Panc1 (cell line): ENCODE measurements around the gene AFF3. TPM values are rescaled to one million over a fixed set of nuclear protein-coding genes. Genes with fewer than 3 reads are reported as not detected.

Experiments used
- ATAC-seq: fragments of 200-7000 bp; cut with Tn5 transposase; 2 replicates; pipeline ENCODE4 v1.9.1; 2020; ENCODE audit warnings: mild to moderate bottlenecking, moderate library complexity
- BruUV-seq: library from RNA; stranded (reverse); fragments of 400-500 nt; replicated peaks from 2 replicates; lab custom pipeline; 2021; lab: Mats Ljungman, UMichigan
- CTCF ChIA-PET: fragments of 300-600 bp; sonication (Branson Sonifier 250); formaldehyde crosslinking; loops from one replicate; lab custom pipeline; 2022; ENCODE audit warnings: antibody characterized with exemption; lab: Charles Lee
- POLR2A ChIA-PET: fragments of 300-600 bp; sonication (Branson Sonifier 250); formaldehyde crosslinking; loops from one replicate; lab custom pipeline; 2022; ENCODE audit warnings: antibody characterized with exemption; lab: Charles Lee
- DNase-seq: peaks from one replicate; pipeline ENCODE4 v3.0.0-alpha.2; 2010; ENCODE audit warnings: low read depth, low spot score
- H3K27ac ChIP-seq: 2 replicates; pipeline ENCODE4 v1.5.1; 2011; ENCODE audit warnings: mild to moderate bottlenecking, low read length, inconsistent platforms
- H3K27me3 ChIP-seq: fragments of 200-500 bp; sonication (Bioruptor generic); 2 replicates; pipeline ENCODE4 v1.6.0; 2014; ENCODE audit warnings: low read length, inconsistent platforms; ENCODE audit not compliant: control insufficient read depth, insufficient read depth
- H3K36me3 ChIP-seq: fragments of 200-500 bp; sonication (Bioruptor generic); 2 replicates; pipeline ENCODE4 v1.5.1; 2014; ENCODE audit warnings: inconsistent platforms, mild to moderate bottlenecking, low read length, moderate library complexity; ENCODE audit not compliant: control insufficient read depth, insufficient read depth
- H3K4me1 ChIP-seq: 2 replicates; pipeline ENCODE4 v1.5.1; 2011; ENCODE audit warnings: inconsistent platforms, mild to moderate bottlenecking, low read length, moderate library complexity; ENCODE audit not compliant: control insufficient read depth, insufficient read depth
- H3K4me3 ChIP-seq, 2 experiments: 2 replicates each; pipeline ENCODE4 v1.5.1; 2011 to 2012; ENCODE audit warnings: low read depth in 2 of 2, low read length in 2 of 2, mild to moderate bottlenecking in 2 of 2, inconsistent platforms in 1 of 2, moderate library complexity in 1 of 2
- H3K9me3 ChIP-seq: fragments of 200-500 bp; sonication (Bioruptor generic); 2 replicates; pipeline ENCODE4 v1.5.1; 2014; ENCODE audit warnings: low read depth, mild to moderate bottlenecking, inconsistent platforms, low read length, moderate library complexity; ENCODE audit not compliant: control insufficient read depth, insufficient read depth
- CTCF ChIP-seq: fragments of 450-650 bp; IDR thresholded peaks from 2 replicates; pipeline ENCODE4 v1.5.1; 2017; ENCODE audit warnings: mild to moderate bottlenecking
- POLR2AphosphoS5 ChIP-seq: IDR thresholded peaks from 2 replicates; pipeline ENCODE4 v1.6.1; 2012; ENCODE audit warnings: mild to moderate bottlenecking, low read depth, low read length, moderate library complexity
- REST ChIP-seq, 2 experiments: IDR thresholded peaks; 2 replicates each; pipeline ENCODE4 v1.6.1; 2011 to 2012; ENCODE audit warnings: low read depth in 2 of 2, control low read depth in 1 of 2, low read length in 1 of 2, mild to moderate bottlenecking in 1 of 2, moderate library complexity in 1 of 2; ENCODE audit not compliant: insufficient read depth in 1 of 2
- SIN3A ChIP-seq: IDR thresholded peaks from 2 replicates; pipeline ENCODE4 v1.6.1; 2012; ENCODE audit warnings: low read depth, mild to moderate bottlenecking, low read length, moderate library complexity, borderline replicate concordance; ENCODE audit not compliant: insufficient read depth
- TCF7L2 ChIP-seq: IDR thresholded peaks from 2 replicates; pipeline ENCODE4 v1.6.1; 2011; ENCODE audit warnings: mild to moderate bottlenecking, low read depth, low read length, inconsistent platforms
- in situ Hi-C: cut with HindIII; loops from 2 replicates; pipeline ENCODE4 v1.10.0; 2016; ENCODE audit warnings: low sequenced_read_pairs, low pct_unique_long_range_greater_than_20kb
- intact Hi-C: fragments of 100-400 bp; cut with micrococcal nuclease; formaldehyde crosslinking; loops from one replicate; pipeline ENCODE4 v1.10.0; 2022; ENCODE audit not compliant: unreplicated experiment
- total RNA-seq: library from RNA; stranded (reverse); gene quantifications from one replicate; pipeline ENCODE4 v1.2.1, GENCODE V29; 2021; ENCODE audit not compliant: unreplicated experiment

AFF3 gene
- total RNA-seq, 1 experiment from 2014 or later: 2.2 TPM

GRCh38 chr2:99921903-99922302 lies 220.5 kb downstream of the AFF3 start:
- POLR2A ChIA-PET: no interaction called here
- BruUV-seq: no TSS peak
- Histone ChIP-seq H3K36me3 (no peaks in the 10 kb centered on the region), H3K4me3 (no peak overlapping the region), H3K27ac (no peak overlapping the region), H3K27me3 (peaks cover 4% of the 10 kb centered on the region; the same call in 1 of the 2 replicates), H3K9me3 (no peaks in the 10 kb centered on the region), H3K4me1 (no peaks in the 10 kb centered on the region)
- in situ Hi-C loops: no loop called here
- CTCF ChIA-PET: no interaction called here
- TF ChIP-seq POLR2AphosphoS5 (no peak), CTCF (no peak), SIN3A (no peak), TCF7L2 (no peak), REST (IDR thresholded peaks at IDR 0.05; ENCODE audit: insufficient read depth in 1 of 2, low read depth in 2 of 2, low read length in 1 of 2) (no peak)
- intact Hi-C loops: no loop called here
- ATAC-seq (no peak), DNase-seq (no peak)

GRCh38 chr2:99918389-99918788 lies 224.0 kb downstream of the AFF3 start:
- Histone ChIP-seq H3K27me3 (peaks cover 6% of the 10 kb centered on the region), H3K9me3 (no peaks in the 10 kb centered on the region), H3K36me3 (no peaks in the 10 kb centered on the region), H3K4me3 (no peak overlapping the region), H3K4me1 (no peaks in the 10 kb centered on the region), H3K27ac (no peak overlapping the region)
- BruUV-seq: no TSS peak
- ChIA-PET CTCF (no interaction called here), POLR2A (no interaction called here)
- ATAC-seq (no peak), DNase-seq (no peak)
- intact Hi-C loops: no loop called here
- in situ Hi-C loops: no loop called here
- no peak for TF ChIP-seq REST (IDR thresholded peaks at IDR 0.05; ENCODE audit: insufficient read depth in 1 of 2, low read depth in 2 of 2, low read length in 1 of 2)
- TF ChIP-seq POLR2AphosphoS5: no peak
- no peak for TF ChIP-seq SIN3A
- no peak for TF ChIP-seq CTCF
- TF ChIP-seq TCF7L2: no peak
